ENCODE results near the gene MPHOSPH9. TPM values are rescaled to one million over a fixed set of nuclear protein-coding genes. Genes with fewer than 3 reads are reported as not detected.
"Not testable (repeated sequence)": the region's sequence is repeated elsewhere in the genome, so short reads cannot be mapped to it uniquely, and the experiment has no call there.

Gene MPHOSPH9
- total and polyA plus RNA-seq, 2 donors (not counting 3 experiments of a cell fraction or from before 2014, with no cell fraction given) = 7.8 to 42.4 TPM

- no peak for DNase-seq (ENCODE audit: low read depth, low spot score)
- Histone ChIP-seq H3K27ac (ENCODE audit: insufficient read depth, low read depth, low read length) (no peak overlapping the region), H3K79me2 (ENCODE audit: control insufficient read depth, insufficient read depth, low read length) (peaks cover 24% of the 10 kb centered on the region), H3K9ac (replicated peaks; ENCODE audit: extremely low read depth, insufficient read depth, low read length) (no peak overlapping the region), H3K27me3 (ENCODE audit: control insufficient read depth in 2 of 2, insufficient read depth in 2 of 2, low read length in 2 of 2) (no peaks in the 10 kb centered on the region), H3K4me2 (ENCODE audit: insufficient read depth, low read length) (no peak overlapping the region), H4K20me1 (replicated peaks; ENCODE audit: control insufficient read depth, extremely low read depth, insufficient read depth, low read length) (no peaks in the 10 kb centered on the region), H3K9me1 (replicated peaks; ENCODE audit: control insufficient read depth, extremely low read depth, insufficient read depth, low read length) (no peaks in the 10 kb centered on the region), H3K9me3 (replicated peaks; ENCODE audit: control insufficient read depth, insufficient read depth, low read length) (no peaks in the 10 kb centered on the region), H3K4me1 (ENCODE audit: control insufficient read depth, extremely low read depth, insufficient read depth, low read length) (no peaks in the 10 kb centered on the region), H3K36me3 (ENCODE audit: control insufficient read depth in 2 of 2, extremely low read depth in 1 of 2, insufficient read depth in 2 of 2, low read length in 2 of 2) (peaks cover 15 to 18% of the 10 kb centered on the region in 2 experiments), H3K4me3 (replicated peaks in 1 of 3; ENCODE audit: insufficient read depth in 1 of 3, low read depth in 1 of 3, low read length in 3 of 3) (no peak overlapping the region), H2AFZ (ENCODE audit: low read depth, low read length) (no peak overlapping the region)
- FAIRE-seq = no peak
- BruUV-seq (replicated peaks) = no TSS peak
- TF ChIP-seq POLR2A (IDR thresholded peaks at IDR 0.05; ENCODE audit: low read depth, low read length) = no peak
- dilution Hi-C loops (cut with MboI; ENCODE audit: extremely low pct_ligation_motif_present, low sequenced_read_pairs) = no loop called here
- ChIA-PET POLR2A (no interaction called here), CTCF (interaction anchor here (0.8 to 1.3 kb wide), 2 partner anchors 8 to 16 kb away, joined by 3 to 7 read pairs; no protein-coding TSS in a partner anchor)
- intact Hi-C loops (cut with micrococcal nuclease) = no loop called here
Measured at GRCh38 chr12:123253641-123254459, 20.9 kb upstream of the MPHOSPH9 start.

- BruUV-seq (replicated peaks); H4K20me1 ChIP-seq (replicated peaks; ENCODE audit: control insufficient read depth, extremely low read depth, insufficient read depth, low read length); H3K4me2 ChIP-seq (ENCODE audit: insufficient read depth, low read length); H3K27me3 ChIP-seq (ENCODE audit: control insufficient read depth in 2 of 2, insufficient read depth in 2 of 2, low read length in 2 of 2); FAIRE-seq; H2AFZ ChIP-seq (ENCODE audit: low read depth, low read length); H3K4me3 ChIP-seq (replicated peaks in 1 of 3; ENCODE audit: insufficient read depth in 1 of 3, low read depth in 1 of 3, low read length in 3 of 3); POLR2A ChIA-PET; H3K4me1 ChIP-seq (ENCODE audit: control insufficient read depth, extremely low read depth, insufficient read depth, low read length); H3K9me1 ChIP-seq (replicated peaks; ENCODE audit: control insufficient read depth, extremely low read depth, insufficient read depth, low read length); H3K27ac ChIP-seq (ENCODE audit: insufficient read depth, low read depth, low read length); H3K9ac ChIP-seq (replicated peaks; ENCODE audit: extremely low read depth, insufficient read depth, low read length); dilution Hi-C loops (cut with MboI; ENCODE audit: extremely low pct_ligation_motif_present, low sequenced_read_pairs); intact Hi-C loops (cut with micrococcal nuclease); H3K9me3 ChIP-seq (replicated peaks; ENCODE audit: control insufficient read depth, insufficient read depth, low read length): not testable (repeated sequence)
- peak; percentile 53 for DNase-seq (ENCODE audit: low read depth, low spot score)
- Histone ChIP-seq H3K79me2 (ENCODE audit: control insufficient read depth, insufficient read depth, low read length) (peaks cover 31% of the 10 kb centered on the region), H3K36me3 (ENCODE audit: control insufficient read depth in 2 of 2, extremely low read depth in 1 of 2, insufficient read depth in 2 of 2, low read length in 2 of 2) (peaks cover 11 to 16% of the 10 kb centered on the region in 2 experiments)
- CTCF ChIA-PET = interaction anchor here (2.6 kb wide), 1 partner anchor 14 kb away, joined by 15 read pairs; no protein-coding TSS in a partner anchor
Measured at GRCh38 chr12:123252365-123252764, 19.4 kb upstream of the MPHOSPH9 start.
